Kidney tubule cell (primary cell): ENCODE results near the gene THOC7.

Source experiments
- DNase-seq: peaks from one replicate; pipeline ENCODE4 v3.0.0-alpha.2; 2018; ENCODE audit warnings: low spot score

THOC7 gene

DNA sequence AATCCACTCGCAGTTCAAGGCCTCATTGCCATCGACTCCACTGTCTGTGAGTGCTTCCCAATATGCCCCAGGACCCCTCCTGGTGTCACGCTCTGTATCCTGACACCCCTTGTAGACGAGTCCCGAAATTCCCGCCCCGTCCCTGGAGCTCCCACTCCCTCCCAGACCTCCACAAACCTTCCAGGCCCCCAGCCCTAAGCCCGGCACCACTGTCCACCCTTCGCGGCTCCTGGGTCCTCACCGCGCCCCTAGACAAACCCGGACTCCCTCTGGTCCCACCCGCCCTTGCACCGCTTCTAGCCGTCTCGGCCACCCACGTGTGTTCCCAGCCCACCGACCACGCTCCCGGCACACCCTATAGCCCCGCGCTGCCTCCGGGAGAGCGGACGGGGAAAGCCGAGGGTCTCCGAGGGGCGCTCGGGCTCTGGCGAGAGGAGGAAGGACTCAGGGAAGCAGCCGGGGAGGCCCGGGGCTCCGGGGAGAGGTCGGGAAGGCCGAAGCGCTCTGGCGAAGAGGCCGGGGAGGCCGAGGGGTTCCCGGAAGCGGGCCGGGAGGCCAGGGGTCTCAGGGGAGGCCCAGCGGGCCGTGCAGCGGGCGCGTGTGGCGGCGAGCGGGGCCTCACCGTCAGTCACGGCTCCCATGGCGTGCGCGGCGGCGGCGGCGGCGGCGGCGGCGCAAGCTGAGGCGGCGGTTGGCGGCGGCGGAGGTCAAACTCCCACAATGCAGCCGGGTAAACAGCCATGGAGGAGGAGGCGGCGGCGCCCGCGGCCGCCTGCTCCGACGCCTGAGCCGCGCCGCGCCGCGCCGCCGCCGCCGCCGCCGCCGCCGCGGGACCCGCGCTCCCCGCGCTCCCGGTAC is at the start of gene THOC7, which contains the start of gene ATXN7:
THOC7 (minus strand) TSS at position 656 of the 858 bp plus-strand sequence; CDS start at position 641, 15 bp downstream.
ATXN7 (plus strand) TSS at position 718 of the 858 bp plus-strand sequence. CDS start 48,732 bp downstream, outside the sequence.
- peak; percentile 72 for DNase-seq

- DNase-seq: peak; percentile 71
These were observed 49.4 kb upstream of the THOC7 start for GRCh38 chr3:63912768-63913588.

- DNase-seq: peak; percentile 91
These were observed 48.5 kb upstream of the THOC7 start, which contains the start of gene SCAANT1 for GRCh38 chr3:63911873-63912767. TSS of gene SCAANT1 (minus strand) at chr3:63912383.

- DNase-seq: no peak
These were observed 47.9 kb upstream of the THOC7 start for GRCh38 chr3:63911509-63911872.

DNA sequence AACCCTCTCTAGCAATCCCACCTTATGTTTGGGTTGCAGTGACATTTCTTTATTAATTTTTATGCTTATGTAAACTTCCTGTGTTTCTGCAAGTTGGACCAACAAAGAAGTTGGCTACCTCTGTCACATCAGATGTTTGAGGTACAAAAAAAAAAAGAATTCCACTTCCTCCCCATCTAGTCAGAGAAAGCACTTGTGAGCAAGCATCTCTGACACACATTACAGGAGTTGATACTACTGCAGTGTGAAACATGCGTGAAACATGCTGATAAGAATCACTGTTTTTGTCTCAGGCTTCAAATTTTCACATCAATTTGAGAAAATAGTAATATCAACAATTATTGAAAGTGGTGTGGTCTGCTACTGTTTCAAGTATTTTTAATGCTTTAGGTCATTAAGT is 47.3 kb upstream of the THOC7 start:
- peak; percentile 47 for DNase-seq

DNA sequence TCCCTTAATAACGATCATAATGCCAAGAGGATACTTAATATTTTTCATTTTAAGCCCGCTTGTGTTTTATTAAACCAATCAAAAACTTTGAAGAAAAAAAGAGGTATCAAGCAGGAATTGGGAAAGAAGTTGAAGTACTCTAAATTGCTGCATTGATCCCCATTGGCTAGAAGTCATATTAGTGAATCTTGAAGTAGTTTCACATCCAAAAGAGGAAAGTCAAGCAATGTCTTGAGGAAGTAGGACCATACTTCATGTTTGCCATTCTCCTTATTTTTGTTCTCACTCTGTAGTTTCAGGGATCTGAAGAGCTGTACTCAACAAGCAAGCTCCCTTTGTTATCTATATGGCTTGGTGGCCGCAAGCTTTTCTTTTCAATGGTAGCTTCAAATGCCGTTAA is 46.4 kb upstream of the THOC7 start:
- no peak for DNase-seq

DNA sequence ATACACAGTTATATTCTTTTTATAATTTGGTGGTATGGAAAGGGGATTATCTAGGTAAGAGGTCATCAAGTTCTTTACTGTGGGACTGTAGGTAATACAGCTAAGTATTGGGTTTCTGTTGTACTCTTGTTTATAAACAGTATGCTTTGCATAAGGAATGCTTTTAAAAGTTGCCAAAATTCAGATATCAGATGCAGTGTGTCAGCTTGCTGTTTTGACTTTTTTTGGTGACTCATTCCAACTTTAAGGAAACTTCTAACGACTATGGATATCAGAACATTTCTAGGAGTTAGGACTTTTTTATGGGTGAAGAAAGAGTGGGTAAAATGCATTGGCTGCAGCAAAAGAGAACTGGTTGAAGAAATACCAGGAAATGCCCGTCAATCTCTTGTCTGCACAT is 45.8 kb upstream of the THOC7 start:
- DNase-seq: no peak

DNA sequence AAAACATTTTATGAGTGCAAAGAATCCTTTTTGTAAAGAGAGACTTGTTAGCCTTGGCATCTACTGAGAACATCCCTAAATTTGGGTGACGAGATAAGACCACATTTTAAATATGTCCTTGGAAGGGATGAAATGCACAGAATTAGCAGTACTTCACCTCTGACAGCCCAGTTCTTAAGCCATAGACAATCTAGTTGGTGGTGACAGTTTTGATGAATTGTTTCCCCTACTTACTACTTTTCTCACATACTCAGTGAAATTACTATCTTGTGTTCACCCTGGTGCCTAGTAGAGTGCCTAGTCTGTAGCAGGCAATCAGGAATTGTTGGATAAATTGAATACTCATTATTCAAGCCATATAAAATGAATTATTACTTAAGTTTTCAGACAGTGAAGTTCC is 45.2 kb upstream of the THOC7 start:
- no peak for DNase-seq

- DNase-seq: no peak
These were observed 44.6 kb upstream of the THOC7 start for GRCh38 chr3:63908081-63908736.

GRCh38 chr3:63905731-63906620 is 42.4 kb upstream of the THOC7 start:
- DNase-seq: no peak

DNA sequence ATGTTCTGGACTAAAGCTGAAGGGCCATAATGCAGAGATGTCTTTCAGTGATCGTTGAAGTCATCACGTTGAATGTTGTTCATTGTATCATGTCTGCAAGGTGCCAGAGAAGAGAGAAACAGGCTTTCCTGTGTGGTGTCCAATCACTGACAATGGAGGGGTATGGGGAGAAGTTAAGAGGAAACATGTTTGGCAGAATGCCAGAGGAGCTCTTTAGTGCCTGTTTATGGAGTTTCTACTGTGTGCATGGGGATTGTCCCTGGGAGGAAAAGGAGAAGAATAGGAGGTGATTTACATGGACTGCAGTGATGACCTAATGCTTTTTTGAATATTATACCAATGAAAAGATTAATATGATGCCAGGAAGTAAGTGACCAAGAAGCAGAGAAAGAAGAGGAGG is 36.9 kb upstream of the THOC7 start:
- no peak for DNase-seq

DNA sequence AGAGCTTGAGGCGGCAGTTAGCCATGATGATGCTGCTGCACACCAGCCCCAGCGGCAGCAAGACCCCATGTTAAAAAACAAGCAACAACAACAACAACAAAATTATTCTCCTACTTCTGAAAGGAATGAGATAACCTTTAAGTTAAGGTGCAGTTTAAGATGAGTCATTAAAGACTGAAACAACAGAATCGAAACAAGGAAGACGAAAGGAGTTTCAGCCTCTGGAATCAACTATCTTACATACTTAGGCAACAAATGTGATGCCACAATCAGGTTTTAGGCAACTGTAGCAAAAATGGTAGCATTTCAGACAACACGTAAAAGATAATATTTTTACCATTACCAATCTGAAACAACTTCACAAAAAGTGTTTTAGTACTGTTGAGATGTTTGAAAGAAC is 36.4 kb upstream of the THOC7 start:
- no peak for DNase-seq

DNA sequence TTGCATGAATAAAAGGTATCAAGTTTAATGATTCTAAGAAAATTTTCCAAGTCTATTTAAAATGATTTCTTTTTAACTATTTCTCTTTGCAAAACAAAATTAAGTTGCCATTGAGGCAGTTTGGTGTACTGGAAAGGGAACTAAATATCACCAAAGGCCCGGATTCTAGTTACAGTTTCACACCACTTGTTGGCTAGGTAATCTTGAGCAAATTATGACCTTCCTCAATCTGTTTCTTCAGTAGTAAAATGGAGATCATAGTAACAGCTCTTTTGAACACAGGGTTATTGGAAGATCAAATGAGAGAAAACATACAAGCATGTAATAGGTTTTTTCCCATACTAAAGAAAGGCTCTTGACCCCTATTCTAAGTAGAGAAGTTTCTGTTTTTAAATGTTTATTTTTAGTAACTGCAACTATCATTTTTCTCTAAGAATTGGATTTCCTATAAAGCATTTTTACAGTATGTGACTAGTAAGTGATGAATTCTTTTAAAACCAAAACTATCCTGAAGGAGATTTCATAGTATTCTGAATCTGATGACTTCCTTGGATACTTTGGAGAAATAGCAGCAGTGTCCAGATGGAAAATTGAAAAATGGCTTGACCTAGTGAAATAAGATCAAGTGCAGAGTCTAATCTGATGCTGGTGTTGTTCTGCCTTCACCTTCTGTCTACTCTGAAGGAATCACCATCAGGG is 32.9 kb upstream of the THOC7 start:
- DNase-seq: no peak

- DNase-seq: no peak
These were observed 32.0 kb upstream of the THOC7 start for GRCh38 chr3:63895422-63896189.

GRCh38 chr3:63892773-63893352 is 29.3 kb upstream of the THOC7 start:
- no peak for DNase-seq

DNA sequence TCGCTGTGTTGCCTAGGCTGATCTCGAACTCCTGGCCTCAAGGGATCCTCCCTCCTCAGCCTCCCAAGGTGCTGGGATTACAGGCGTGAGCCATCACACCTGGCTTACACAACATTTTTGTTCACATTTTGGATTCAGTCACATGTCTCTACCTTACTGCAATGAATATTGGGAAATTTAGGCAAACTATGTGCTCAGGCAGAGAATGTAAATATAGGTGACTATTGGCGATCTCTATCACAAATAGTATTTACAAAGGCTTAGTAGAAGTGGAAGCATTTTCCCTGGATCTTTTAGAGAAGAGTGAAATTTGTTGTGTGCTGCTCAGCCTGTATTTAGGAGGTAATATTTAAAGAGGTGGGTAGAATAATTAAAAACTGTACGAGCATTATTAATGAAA is 27.9 kb upstream of the THOC7 start:
- DNase-seq: no peak

- no peak for DNase-seq
These were observed 23.3 kb upstream of the THOC7 start for GRCh38 chr3:63886858-63887257.

DNA sequence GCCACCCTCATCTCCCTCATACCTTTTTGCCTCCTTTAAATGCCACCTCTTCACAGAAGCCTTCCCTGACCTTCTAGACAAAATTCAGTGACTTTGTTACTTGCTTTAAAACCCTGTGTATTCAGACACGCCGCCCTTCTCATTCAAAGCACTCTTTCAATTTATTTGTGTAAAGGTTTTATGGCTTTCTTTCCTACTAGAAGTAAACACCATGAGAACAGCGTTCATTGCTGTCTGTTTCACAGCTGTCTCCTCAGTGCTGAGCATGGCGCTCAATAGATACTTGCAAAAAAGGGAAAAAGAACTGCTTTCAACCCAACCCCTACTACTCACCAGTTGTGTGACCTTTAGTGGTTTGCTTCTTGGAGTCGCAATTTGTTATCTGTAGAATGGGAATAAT is 17.0 kb upstream of the THOC7 start:
- no peak for DNase-seq
